ENCODE results near the gene GJA1. TPM values are rescaled to one million over a fixed set of nuclear protein-coding genes. Genes with fewer than 3 reads are reported as not detected.

The GJA1 gene
- total and polyA plus RNA-seq, 2 of the 13 experiments (the other 11 are each of a cell fraction or from before 2014, with no cell fraction given) = not detected

- no peak overlapping the region for H3K27ac ChIP-seq (ENCODE audit: extremely low read length, insufficient read depth, low read length)
- no peaks in the 10 kb centered on the region for H3K4me1 ChIP-seq (ENCODE audit: insufficient read depth, low read length)
- no peak for ATAC-seq
- H3K79me2 ChIP-seq (ENCODE audit: insufficient read depth, low read length) = no peaks in the 10 kb centered on the region
- peaks cover 0 to 1% of the 10 kb centered on the region in 2 experiments; a peak in 1 of 5 replicates for H3K27me3 ChIP-seq (ENCODE audit: control insufficient read depth in 1 of 2, insufficient read depth in 2 of 2, low read length in 2 of 2)
- H3K4me2 ChIP-seq (ENCODE audit: low read depth, low read length) = no peak overlapping the region
- POLR2A ChIA-PET = no interaction called here
- CTCF ChIA-PET (ENCODE audit: low intra/inter-chr PET ratio, low total read pairs) = no interaction called here
- no peak overlapping the region for H3K9ac ChIP-seq (ENCODE audit: insufficient read depth, low read depth, low read length)
- intact Hi-C loops (cut with micrococcal nuclease; ENCODE audit: unreplicated experiment) (no loop called here), in situ Hi-C loops (cut with HindIII; ENCODE audit: extremely low pct_ligation_motif_present, low pct_unique_long_range_greater_than_20kb) (no loop called here)
- 62% methylated on average over 11 of the region's 11 CpGs for WGBS (ENCODE audit: low lambda C conversion rate)
- FAIRE-seq = no peak
- no peak overlapping the region for H3K4me3 ChIP-seq (replicated peaks in 1 of 3; ENCODE audit: insufficient read depth in 1 of 3, low read depth in 2 of 3, low read length in 3 of 3)
- no peak for DNase-seq (ENCODE audit: low spot score)
- no peaks in the 10 kb centered on the region for H3K9me3 ChIP-seq (ENCODE audit: low read length)
- H2AFZ ChIP-seq (ENCODE audit: low read length) = no peak overlapping the region
- H4K20me1 ChIP-seq (ENCODE audit: insufficient read depth, low read length) = no peaks in the 10 kb centered on the region
- no TSS peak for BruUV-seq (replicated peaks)
- no peak for TF ChIP-seq ZFP62 (CRISPR knock-in tag; IDR thresholded peaks at IDR 0.05)
- TF ChIP-seq SSRP1 (CRISPR knock-in tag; IDR thresholded peaks at IDR 0.05) = no peak
- no peak for TF ChIP-seq ZNF691 (CRISPR knock-in tag; IDR thresholded peaks at IDR 0.05; ENCODE audit: borderline replicate concordance, low read depth)
- TF ChIP-seq HDAC1 (CRISPR knock-in tag; IDR thresholded peaks at IDR 0.05) = no peak
- TF ChIP-seq ZNF33B (CRISPR knock-in tag; IDR thresholded peaks at IDR 0.05) = no peak
- TF ChIP-seq CEBPB (IDR thresholded peaks at IDR 0.05; ENCODE audit: borderline replicate concordance, low read depth, low read length) = no peak
- no peaks in the 10 kb centered on the region for H3K36me3 ChIP-seq (replicated peaks in 1 of 2; ENCODE audit: control insufficient read depth in 1 of 2, insufficient read depth in 2 of 2, low read length in 2 of 2)
Observed at GRCh38 chr6:121450242-121450641, 14.8 kb downstream of the GJA1 start.

GRCh38 chr6:121451250-121451649 is 15.8 kb downstream of the GJA1 start:
- H2AFZ ChIP-seq (ENCODE audit: low read length) = no peak overlapping the region
- H3K27me3 ChIP-seq (ENCODE audit: control insufficient read depth in 1 of 2, insufficient read depth in 2 of 2, low read length in 2 of 2) = peaks cover 0 to 1% of the 10 kb centered on the region in 2 experiments; a peak in 1 of 5 replicates
- H3K27ac ChIP-seq (ENCODE audit: extremely low read length, insufficient read depth, low read length) = no peak overlapping the region
- no peak for ATAC-seq
- H3K9ac ChIP-seq (ENCODE audit: insufficient read depth, low read depth, low read length) = no peak overlapping the region
- in situ Hi-C loops (cut with HindIII; ENCODE audit: extremely low pct_ligation_motif_present, low pct_unique_long_range_greater_than_20kb) (no loop called here), intact Hi-C loops (cut with micrococcal nuclease; ENCODE audit: unreplicated experiment) (no loop called here)
- no peaks in the 10 kb centered on the region for H3K36me3 ChIP-seq (replicated peaks in 1 of 2; ENCODE audit: control insufficient read depth in 1 of 2, insufficient read depth in 2 of 2, low read length in 2 of 2)
- POLR2A ChIA-PET = no interaction called here
- H3K4me1 ChIP-seq (ENCODE audit: insufficient read depth, low read length) = no peaks in the 10 kb centered on the region
- CTCF ChIA-PET (ENCODE audit: low intra/inter-chr PET ratio, low total read pairs) = no interaction called here
- no peaks in the 10 kb centered on the region for H3K79me2 ChIP-seq (ENCODE audit: insufficient read depth, low read length)
- H3K4me3 ChIP-seq (replicated peaks in 1 of 3; ENCODE audit: insufficient read depth in 1 of 3, low read depth in 2 of 3, low read length in 3 of 3) = no peak overlapping the region
- no peaks in the 10 kb centered on the region for H4K20me1 ChIP-seq (ENCODE audit: insufficient read depth, low read length)
- no peak overlapping the region for H3K4me2 ChIP-seq (ENCODE audit: low read depth, low read length)
- no peaks in the 10 kb centered on the region for H3K9me3 ChIP-seq (ENCODE audit: low read length)
- no peak for FAIRE-seq
- BruUV-seq (replicated peaks) = no TSS peak
- DNase-seq (ENCODE audit: low spot score) = no peak
- TF ChIP-seq SALL2 (CRISPR knock-in tag; IDR thresholded peaks at IDR 0.05) (no peak), STAT5B (CRISPR knock-in tag; IDR thresholded peaks at IDR 0.05) (no peak), ZNF563 (CRISPR knock-in tag; IDR thresholded peaks at IDR 0.05) (no peak), ZNF678 (CRISPR knock-in tag; IDR thresholded peaks at IDR 0.05) (no peak), ZEB1 (IDR thresholded peaks at IDR 0.05; ENCODE audit: insufficient replicate concordance, low read depth) (no peak), PHF20 (CRISPR knock-in tag; IDR thresholded peaks at IDR 0.05) (no peak), ZIK1 (CRISPR knock-in tag; IDR thresholded peaks at IDR 0.05; ENCODE audit: borderline replicate concordance, low read depth) (no peak), MED13 (CRISPR knock-in tag; IDR thresholded peaks at IDR 0.05) (no peak), ZNF558 (CRISPR knock-in tag; IDR thresholded peaks at IDR 0.05; ENCODE audit: borderline replicate concordance) (no peak), RXRB (CRISPR knock-in tag; IDR thresholded peaks at IDR 0.05; ENCODE audit: borderline replicate concordance) (no peak), SIX1 (CRISPR knock-in tag; IDR thresholded peaks at IDR 0.05; ENCODE audit: borderline replicate concordance) (no peak), KDM5A (IDR thresholded peaks at IDR 0.05; ENCODE audit: borderline replicate concordance, low read length) (no peak), MEIS1 (CRISPR knock-in tag; IDR thresholded peaks at IDR 0.05; ENCODE audit: borderline replicate concordance) (no peak), HNRNPUL1 (IDR thresholded peaks at IDR 0.05; ENCODE audit: low read depth, low read length) (no peak), JUND (CRISPR knock-in tag; IDR thresholded peaks at IDR 0.05) (no peak), MAF1 (CRISPR knock-in tag; IDR thresholded peaks at IDR 0.05; ENCODE audit: borderline replicate concordance) (no peak)
